HEK293T (cell line): ENCODE results near the gene TIAM1.

Experiments
- CTCF ChIA-PET: fragments of 350-600 bp; formaldehyde crosslinking; extraction: SDS; loops from one replicate; lab custom pipeline; 2021; ENCODE audit warnings: antibody characterized with exemption, inconsistent platforms; lab: Yijun Ruan, JAX
- POLR2A ChIA-PET: fragments of 350-600 bp; formaldehyde crosslinking; extraction: SDS; loops from one replicate; lab custom pipeline; 2020; ENCODE audit warnings: antibody characterized with exemption, inconsistent platforms; lab: Yijun Ruan, JAX
- DNase-seq: peaks from one replicate; pipeline ENCODE4 v3.0.0; 2012; ENCODE audit warnings: mixed read lengths; ENCODE audit errors: extremely low spot score
- ARNT ChIP-seq: fragments of 450-650 bp; IDR thresholded peaks from 2 replicates; pipeline ENCODE4 v1.6.1; 2017; ENCODE audit warnings: mild to moderate bottlenecking
- BHLHE40 ChIP-seq: fragments of 450-650 bp; IDR thresholded peaks from 2 replicates; pipeline ENCODE4 v1.6.1; 2016; ENCODE audit warnings: mild to moderate bottlenecking, moderate library complexity, borderline replicate concordance
- CTBP1 ChIP-seq: fragments of 450-650 bp; IDR thresholded peaks from 2 replicates; pipeline ENCODE4 v1.6.1; 2016; ENCODE audit warnings: borderline replicate concordance
- ELF4 ChIP-seq: fragments of 450-650 bp; IDR thresholded peaks from 2 replicates; pipeline ENCODE4 v1.6.1; 2017; ENCODE audit warnings: antibody characterized with exemption
- FOXA1 ChIP-seq: fragments of 450-650 bp; IDR thresholded peaks from 2 replicates; pipeline ENCODE4 v1.6.1; 2016; ENCODE audit warnings: mild to moderate bottlenecking
- FOXK2 ChIP-seq: fragments of 450-650 bp; IDR thresholded peaks from 2 replicates; pipeline ENCODE4 v1.6.1; 2016; ENCODE audit warnings: mild to moderate bottlenecking
- FOXM1 ChIP-seq: fragments of 450-650 bp; IDR thresholded peaks from 2 replicates; pipeline ENCODE4 v1.6.1; 2017; ENCODE audit warnings: mild to moderate bottlenecking, borderline replicate concordance
- HDGF ChIP-seq: fragments of 450-650 bp; IDR thresholded peaks from 2 replicates; pipeline ENCODE4 v1.6.1; 2017; ENCODE audit warnings: antibody characterized with exemption, borderline replicate concordance
- L3MBTL2 ChIP-seq: fragments of 450-650 bp; conservative IDR thresholded peaks from 2 replicates; pipeline ENCODE4 v1.6.1; 2016; ENCODE audit warnings: mild to moderate bottlenecking
- LEF1 ChIP-seq: fragments of 450-650 bp; IDR thresholded peaks from 2 replicates; pipeline ENCODE4 v1.6.1; 2017; ENCODE audit warnings: mild to moderate bottlenecking, borderline replicate concordance
- NFRKB ChIP-seq: fragments of 450-650 bp; IDR thresholded peaks from 2 replicates; pipeline ENCODE4 v1.6.1; 2016; ENCODE audit warnings: mild to moderate bottlenecking, moderate library complexity
- PKNOX1 ChIP-seq: fragments of 450-650 bp; IDR thresholded peaks from 2 replicates; pipeline ENCODE4 v1.6.1; 2016
- SP1 ChIP-seq: fragments of 450-650 bp; IDR thresholded peaks from 2 replicates; pipeline ENCODE4 v1.6.1; 2017
- SUZ12 ChIP-seq: fragments of 450-650 bp; IDR thresholded peaks from 2 replicates; pipeline ENCODE4 v1.6.1; 2016; ENCODE audit warnings: mild to moderate bottlenecking
- TARDBP ChIP-seq: fragments of 450-650 bp; IDR thresholded peaks from 2 replicates; pipeline ENCODE4 v1.6.1; 2016
- ZNF384 ChIP-seq: fragments of 450-650 bp; IDR thresholded peaks from 2 replicates; pipeline ENCODE4 v1.6.1; 2016

TIAM1 gene

GRCh38 chr21:31283025-31283424, 61.0 kb downstream of the TIAM1 start:
- TF ChIP-seq PKNOX1 (peak; percentile 52), HDGF (no peak), LEF1 (no peak), SP1 (no peak)
- ChIA-PET POLR2A (no interaction called here), CTCF (interaction anchor here (0.6 kb wide), 1 partner anchor 193 kb away, joined by 3 read pairs; no protein-coding TSS in a partner anchor)
- DNase-seq, result no peak

DNA sequence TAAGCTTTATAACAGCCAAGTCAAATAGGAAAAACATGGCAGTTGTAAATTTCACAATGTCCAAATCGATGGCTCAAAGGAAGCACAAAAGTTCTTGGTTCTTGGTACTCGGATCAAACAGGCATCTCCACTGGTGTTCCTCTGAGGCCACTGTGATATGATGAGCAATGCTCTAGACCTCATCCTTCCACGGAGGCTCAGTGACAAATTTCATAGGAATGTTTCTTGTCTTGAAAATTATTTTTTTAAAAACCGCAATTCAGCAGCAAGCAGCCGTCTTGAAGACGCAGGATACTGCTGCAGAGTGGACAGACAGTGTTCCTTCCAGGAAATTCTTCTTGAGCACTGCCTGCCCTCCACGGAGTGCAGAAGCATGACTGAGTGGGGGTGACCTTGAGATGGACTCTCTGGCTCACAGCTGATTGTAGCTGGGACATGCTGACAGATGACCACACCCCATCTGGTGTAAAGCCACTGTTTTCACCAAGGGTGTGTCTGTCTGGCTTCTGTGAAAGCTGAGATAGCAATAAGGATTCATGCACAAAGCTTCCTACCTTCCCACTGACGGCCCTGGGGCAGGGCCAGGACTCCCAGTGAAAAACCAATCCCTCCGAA, 61.9 kb downstream of the TIAM1 start:
- ChIA-PET CTCF (no interaction called here), POLR2A (no interaction called here)
- no peak for DNase-seq
- TF ChIP-seq SUZ12 (no peak), ZNF384 (no peak), TARDBP (no peak), BHLHE40 (no peak), ELF4 (no peak), FOXM1 (no peak), FOXK2 (no peak)

DNA sequence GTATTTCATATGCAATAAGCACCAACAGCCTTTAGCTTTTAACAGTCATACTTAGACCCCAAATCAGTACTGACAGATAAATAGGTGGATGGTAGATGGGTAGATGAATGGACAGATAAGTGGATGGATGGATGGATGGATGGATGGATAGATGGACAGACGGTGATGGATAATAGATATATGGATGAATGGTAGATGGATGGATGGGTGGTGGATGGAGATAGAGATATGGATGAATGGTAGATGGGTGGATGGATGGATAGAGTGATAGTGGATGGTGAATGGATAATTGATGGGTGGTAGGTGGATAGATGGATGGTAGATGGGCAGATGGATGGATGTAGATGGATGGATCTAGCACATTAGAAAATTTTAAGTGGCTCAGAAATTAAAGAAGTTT, 62.5 kb downstream of the TIAM1 start:
- CTCF ChIA-PET, result no interaction called here
- no peak for DNase-seq
- POLR2A ChIA-PET, result no interaction called here
- TF ChIP-seq ELF4 (no peak), CTBP1 (no peak), SUZ12 (no peak), FOXK2 (no peak), ARNT (no peak), BHLHE40 (no peak), LEF1 (no peak), NFRKB (no peak), FOXA1 (no peak), L3MBTL2 (no peak), SP1 (no peak), TARDBP (no peak), PKNOX1 (no peak), HDGF (no peak), FOXM1 (no peak), ZNF384 (no peak)

DNA sequence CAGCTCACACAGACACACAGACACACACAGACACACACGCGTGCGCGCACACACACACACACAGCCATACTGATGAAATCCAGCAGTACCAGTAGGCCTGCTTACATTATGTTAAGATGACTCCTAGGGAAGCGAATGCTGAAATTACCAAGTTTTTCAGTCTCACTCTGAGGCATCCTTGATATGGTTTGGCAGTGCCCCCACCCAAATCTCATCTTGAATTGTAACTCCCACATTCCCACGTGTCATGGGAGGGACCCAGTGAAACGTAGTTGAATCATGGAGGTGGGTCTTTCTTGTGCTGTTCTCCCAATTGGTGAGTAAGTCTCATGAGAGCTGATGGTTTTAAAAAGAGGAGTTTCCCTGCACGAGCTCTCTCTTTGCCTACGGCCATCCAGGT, 64.1 kb downstream of the TIAM1 start:
- CTCF ChIA-PET, result no interaction called here
- no peak for DNase-seq
- POLR2A ChIA-PET, result no interaction called here
- TF ChIP-seq ZNF384, result no peak
- TF ChIP-seq NFRKB, result no peak
- no peak for TF ChIP-seq CTBP1
- no peak for TF ChIP-seq FOXM1
- TF ChIP-seq BHLHE40, result no peak
- TF ChIP-seq FOXA1, result no peak
- TF ChIP-seq PKNOX1, result no peak
- no peak for TF ChIP-seq FOXK2
- no peak for TF ChIP-seq L3MBTL2
- TF ChIP-seq SUZ12, result no peak
- TF ChIP-seq TARDBP, result no peak
- no peak for TF ChIP-seq ARNT
- no peak for TF ChIP-seq ELF4
- TF ChIP-seq LEF1, result no peak
- no peak for TF ChIP-seq HDGF
- no peak for TF ChIP-seq SP1

GRCh38 chr21:31279214-31279613, 64.8 kb downstream of the TIAM1 start:
- no peak for DNase-seq
- TF ChIP-seq BHLHE40, result no peak
- no peak for TF ChIP-seq TARDBP
- ChIA-PET POLR2A (no interaction called here), CTCF (interaction anchor here (0.5 kb wide), 1 partner anchor 174 kb away, joined by 3 read pairs; no protein-coding TSS in a partner anchor)

DNA sequence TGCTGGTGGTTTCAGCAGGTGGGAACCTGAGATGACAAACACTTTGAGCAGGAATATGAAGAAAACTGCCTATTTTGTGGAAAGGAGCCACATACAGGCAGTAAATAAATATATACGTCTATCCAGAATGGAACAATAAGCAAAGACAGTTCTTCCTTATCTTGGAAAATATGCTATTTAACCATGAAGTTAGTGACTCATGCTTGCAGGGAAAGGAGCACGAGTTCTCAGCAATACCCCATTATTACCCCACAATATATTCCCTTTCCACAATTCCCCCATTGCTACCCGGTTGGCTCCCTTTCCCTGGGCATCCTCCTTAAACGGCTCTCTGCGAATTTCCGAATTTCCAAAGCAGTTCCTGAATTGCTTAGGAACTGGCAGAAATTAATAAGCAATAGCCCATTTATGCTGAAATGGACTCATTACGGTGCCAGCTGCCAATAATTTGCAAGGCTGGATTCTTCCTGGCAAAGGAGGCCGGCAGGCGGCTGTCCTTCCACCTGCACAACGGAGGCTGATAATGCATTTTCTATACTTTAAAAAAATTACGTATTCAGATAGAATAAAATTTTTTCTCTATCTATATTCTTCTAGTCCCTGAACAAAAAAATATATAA, 65.4 kb downstream of the TIAM1 start:
- POLR2A ChIA-PET, result interaction anchor here (0.8 kb wide), 1 partner anchor 187 kb away, joined by 3 read pairs; no protein-coding TSS in a partner anchor
- CTCF ChIA-PET, result interaction anchor here (0.5 kb wide), 1 partner anchor 173 kb away, joined by 3 read pairs; no protein-coding TSS in a partner anchor
- TF ChIP-seq ELF4 (no peak), L3MBTL2 (no peak), ARNT (no peak), LEF1 (no peak), CTBP1 (no peak), FOXA1 (no peak), SP1 (no peak), TARDBP (no peak), SUZ12 (no peak), BHLHE40 (no peak)
- DNase-seq, result no peak
